GM23338 (cell line): ENCODE results near the gene AFAP1. TPM values are rescaled to one million over a fixed set of nuclear protein-coding genes. Genes with fewer than 3 reads are reported as not detected.
A peak's percentile ranks its signal among the peaks of the same experiment; 100 is the strongest.

Experiments used
- ATAC-seq: fragments of 200-7000 bp; cut with Tn5 transposase; 3 replicates; pipeline ENCODE4 v1.9.1; 2020
- DNase-seq: peaks from one replicate; pipeline ENCODE4 v3.0.0-alpha.2; 2015; ENCODE audit warnings: low spot score
- H2AFZ ChIP-seq: fragments of 200-600 bp; sonication (generic); 2 replicates; pipeline ENCODE4 v1.8.0; 2016; ENCODE audit warnings: antibody characterized with exemption, mild to moderate bottlenecking, moderate library complexity
- H3F3A ChIP-seq: fragments of 200-600 bp; sonication (generic); replicated peaks from 2 replicates; pipeline ENCODE4 v1.8.0; 2017; ENCODE audit warnings: antibody characterized with exemption, mixed run types, low read depth
- H3K27ac ChIP-seq: fragments of 200-600 bp; sonication (generic); 2 replicates; pipeline ENCODE4 v1.6.1; 2016; ENCODE audit warnings: low read depth
- H3K27me3 ChIP-seq: fragments of 200-600 bp; sonication (generic); 2 replicates; pipeline ENCODE4 v1.8.0; 2016; ENCODE audit warnings: mild to moderate bottlenecking, mixed run types, moderate library complexity; ENCODE audit not compliant: insufficient read depth
- H3K36me3 ChIP-seq: fragments of 200-600 bp; sonication (generic); 2 replicates; pipeline ENCODE4 v1.8.0; 2016; ENCODE audit warnings: mild to moderate bottlenecking; ENCODE audit not compliant: insufficient read depth
- H3K4me1 ChIP-seq: fragments of 200-600 bp; sonication (generic); 2 replicates; pipeline ENCODE4 v1.8.0; 2016; ENCODE audit warnings: mild to moderate bottlenecking, moderate library complexity; ENCODE audit not compliant: insufficient read depth
- H3K4me2 ChIP-seq: fragments of 200-600 bp; sonication (generic); 2 replicates; pipeline ENCODE4 v1.7.1; 2017; ENCODE audit warnings: mixed run types
- H3K4me3 ChIP-seq: fragments of 200-600 bp; sonication (generic); 2 replicates; pipeline ENCODE4 v1.6.1; 2016; ENCODE audit warnings: mixed run types
- H3K79me2 ChIP-seq: fragments of 200-600 bp; sonication (generic); replicated peaks from 2 replicates; pipeline ENCODE4 v1.8.0; 2017; ENCODE audit warnings: mild to moderate bottlenecking; ENCODE audit not compliant: insufficient read depth
- H3K9me2 ChIP-seq: fragments of 200-600 bp; sonication (generic); 2 replicates; pipeline ENCODE4 v1.8.0; 2017; ENCODE audit not compliant: insufficient read depth
- H4K20me1 ChIP-seq: fragments of 200-600 bp; sonication (generic); replicated peaks from 2 replicates; pipeline ENCODE4 v1.8.0; 2017; ENCODE audit warnings: mild to moderate bottlenecking; ENCODE audit not compliant: insufficient read depth
- H3K27ac Mint-ChIP-seq: 2 replicates; pipeline ENCODE4 v1.8.0; 2020; ENCODE audit warnings: inconsistent platforms, mild to moderate bottlenecking, moderate library complexity, mixed read lengths
- H3K27me3 Mint-ChIP-seq: 3 replicates; pipeline ENCODE4 v1.8.0; 2022; ENCODE audit warnings: low read depth, mild to moderate bottlenecking, moderate library complexity, mixed read lengths, inconsistent platforms; ENCODE audit not compliant: insufficient read depth, poor library complexity
- H3K36me3 Mint-ChIP-seq: 3 replicates; pipeline ENCODE4 v1.8.0; 2021; ENCODE audit warnings: low read depth, mild to moderate bottlenecking, inconsistent platforms, moderate library complexity, mixed read lengths
- H3K4me1 Mint-ChIP-seq: 3 replicates; pipeline ENCODE4 v1.8.0; 2020; ENCODE audit warnings: mild to moderate bottlenecking, inconsistent platforms, mixed read lengths
- H3K4me3 Mint-ChIP-seq: 3 replicates; pipeline ENCODE4 v1.8.0; 2021; ENCODE audit warnings: moderate library complexity, mild to moderate bottlenecking, inconsistent platforms, mixed read lengths
- H3K9me3 Mint-ChIP-seq: 3 replicates; pipeline ENCODE4 v1.8.0; 2020; ENCODE audit warnings: moderate library complexity, mild to moderate bottlenecking, inconsistent platforms, mixed read lengths
- CREB1 ChIP-seq: fragments of 250-450 bp; sonication (Bioruptor Pico); IDR thresholded peaks from 2 replicates; pipeline ENCODE4 v1.5.0; 2020; ENCODE audit warnings: low read depth, mild to moderate bottlenecking, moderate library complexity
- polyA plus RNA-seq: library from polyadenylated mRNA; unstranded; fragments of >200 nt; fragmentation: Nextera tagmentation; extraction: Ambion mirVana; gene quantifications from 2 replicates; pipeline ENCODE4 v1.2.1, GENCODE V29; 2016
- total RNA-seq: library from RNA; depleted of rRNA; stranded (reverse); fragments of >200 nt; shearing (Covaris generic); gene quantifications from 2 replicates; pipeline ENCODE4 v1.2.3, GENCODE V29; 2014
- TF ChIP-seq, protein P1 (sequence below): fragments of 250-450 bp; sonication (Bioruptor Pico); IDR thresholded peaks from 2 replicates; pipeline ENCODE4 v1.5.0; 2020; ENCODE audit warnings: mild to moderate bottlenecking, moderate library complexity
- TF ChIP-seq, protein P2 (sequence below), 2 experiments: fragments of 200-600 bp in 1 of 2; sonication (generic) in 1 of 2; conservative IDR thresholded peaks; 2 replicates each; pipeline versions ENCODE4 v1.5.1 to v1.6.1; 2016 to 2017; ENCODE audit warnings: antibody characterized with exemption in 2 of 2, low read depth in 2 of 2, mild to moderate bottlenecking in 2 of 2, moderate library complexity in 1 of 2
- TF ChIP-seq, protein P3 (sequence below): IDR thresholded peaks from one replicate; pipeline ENCODE4 v1.6.1; 2018; ENCODE audit warnings: antibody characterized with exemption; ENCODE audit not compliant: unreplicated experiment

Gene AFAP1
- total and polyA plus RNA-seq, 2 experiments from 2014 or later, result 6.5 to 21.5 TPM

DNA sequence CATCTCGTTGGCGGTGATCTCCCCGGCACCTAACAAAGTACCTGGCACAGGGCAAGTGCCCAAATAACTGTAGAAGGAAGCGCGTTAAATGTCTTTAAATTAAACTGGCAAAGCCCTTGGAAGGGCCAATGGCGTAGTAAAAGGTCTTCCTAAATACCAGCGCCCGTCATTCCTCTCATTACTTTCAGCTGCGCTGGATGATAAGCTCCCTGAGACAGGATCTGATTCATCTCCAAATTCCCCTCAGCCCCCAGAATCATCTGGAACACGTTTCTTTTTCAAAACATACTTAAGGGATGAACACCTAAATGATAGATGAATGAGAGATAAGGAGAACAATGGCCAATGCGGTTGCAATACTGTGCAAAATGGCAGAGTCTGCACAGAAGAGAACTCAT, 95.1 kb downstream of the AFAP1 start (continued):
- TF ChIP-seq, protein P1, sequence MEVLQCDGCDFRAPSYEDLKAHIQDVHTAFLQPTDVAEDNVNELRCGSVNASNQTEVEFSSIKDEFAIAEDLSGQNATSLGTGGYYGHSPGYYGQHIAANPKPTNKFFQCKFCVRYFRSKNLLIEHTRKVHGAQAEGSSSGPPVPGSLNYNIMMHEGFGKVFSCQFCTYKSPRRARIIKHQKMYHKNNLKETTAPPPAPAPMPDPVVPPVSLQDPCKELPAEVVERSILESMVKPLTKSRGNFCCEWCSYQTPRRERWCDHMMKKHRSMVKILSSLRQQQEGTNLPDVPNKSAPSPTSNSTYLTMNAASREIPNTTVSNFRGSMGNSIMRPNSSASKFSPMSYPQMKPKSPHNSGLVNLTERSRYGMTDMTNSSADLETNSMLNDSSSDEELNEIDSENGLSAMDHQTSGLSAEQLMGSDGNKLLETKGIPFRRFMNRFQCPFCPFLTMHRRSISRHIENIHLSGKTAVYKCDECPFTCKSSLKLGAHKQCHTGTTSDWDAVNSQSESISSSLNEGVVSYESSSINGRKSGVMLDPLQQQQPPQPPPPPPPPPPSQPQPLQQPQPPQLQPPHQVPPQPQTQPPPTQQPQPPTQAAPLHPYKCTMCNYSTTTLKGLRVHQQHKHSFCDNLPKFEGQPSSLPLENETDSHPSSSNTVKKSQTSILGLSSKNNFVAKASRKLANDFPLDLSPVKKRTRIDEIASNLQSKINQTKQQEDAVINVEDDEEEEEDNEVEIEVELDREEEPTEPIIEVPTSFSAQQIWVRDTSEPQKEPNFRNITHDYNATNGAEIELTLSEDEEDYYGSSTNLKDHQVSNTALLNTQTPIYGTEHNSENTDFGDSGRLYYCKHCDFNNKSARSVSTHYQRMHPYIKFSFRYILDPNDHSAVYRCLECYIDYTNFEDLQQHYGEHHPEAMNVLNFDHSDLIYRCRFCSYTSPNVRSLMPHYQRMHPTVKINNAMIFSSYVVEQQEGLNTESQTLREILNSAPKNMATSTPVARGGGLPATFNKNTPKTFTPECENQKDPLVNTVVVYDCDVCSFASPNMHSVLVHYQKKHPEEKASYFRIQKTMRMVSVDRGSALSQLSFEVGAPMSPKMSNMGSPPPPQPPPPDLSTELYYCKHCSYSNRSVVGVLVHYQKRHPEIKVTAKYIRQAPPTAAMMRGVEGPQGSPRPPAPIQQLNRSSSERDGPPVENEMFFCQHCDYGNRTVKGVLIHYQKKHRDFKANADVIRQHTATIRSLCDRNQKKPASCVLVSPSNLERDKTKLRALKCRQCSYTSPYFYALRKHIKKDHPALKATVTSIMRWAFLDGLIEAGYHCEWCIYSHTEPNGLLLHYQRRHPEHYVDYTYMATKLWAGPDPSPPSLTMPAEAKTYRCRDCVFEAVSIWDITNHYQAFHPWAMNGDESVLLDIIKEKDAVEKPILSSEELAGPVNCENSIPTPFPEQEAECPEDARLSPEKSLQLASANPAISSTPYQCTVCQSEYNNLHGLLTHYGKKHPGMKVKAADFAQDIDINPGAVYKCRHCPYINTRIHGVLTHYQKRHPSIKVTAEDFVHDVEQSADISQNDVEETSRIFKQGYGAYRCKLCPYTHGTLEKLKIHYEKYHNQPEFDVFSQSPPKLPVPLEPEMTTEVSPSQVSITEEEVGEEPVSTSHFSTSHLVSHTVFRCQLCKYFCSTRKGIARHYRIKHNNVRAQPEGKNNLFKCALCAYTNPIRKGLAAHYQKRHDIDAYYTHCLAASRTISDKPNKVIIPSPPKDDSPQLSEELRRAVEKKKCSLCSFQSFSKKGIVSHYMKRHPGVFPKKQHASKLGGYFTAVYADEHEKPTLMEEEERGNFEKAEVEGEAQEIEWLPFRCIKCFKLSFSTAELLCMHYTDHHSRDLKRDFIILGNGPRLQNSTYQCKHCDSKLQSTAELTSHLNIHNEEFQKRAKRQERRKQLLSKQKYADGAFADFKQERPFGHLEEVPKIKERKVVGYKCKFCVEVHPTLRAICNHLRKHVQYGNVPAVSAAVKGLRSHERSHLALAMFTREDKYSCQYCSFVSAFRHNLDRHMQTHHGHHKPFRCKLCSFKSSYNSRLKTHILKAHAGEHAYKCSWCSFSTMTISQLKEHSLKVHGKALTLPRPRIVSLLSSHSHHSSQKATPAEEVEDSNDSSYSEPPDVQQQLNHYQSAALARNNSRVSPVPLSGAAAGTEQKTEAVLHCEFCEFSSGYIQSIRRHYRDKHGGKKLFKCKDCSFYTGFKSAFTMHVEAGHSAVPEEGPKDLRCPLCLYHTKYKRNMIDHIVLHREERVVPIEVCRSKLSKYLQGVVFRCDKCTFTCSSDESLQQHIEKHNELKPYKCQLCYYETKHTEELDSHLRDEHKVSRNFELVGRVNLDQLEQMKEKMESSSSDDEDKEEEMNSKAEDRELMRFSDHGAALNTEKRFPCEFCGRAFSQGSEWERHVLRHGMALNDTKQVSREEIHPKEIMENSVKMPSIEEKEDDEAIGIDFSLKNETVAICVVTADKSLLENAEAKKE (CRISPR knock-in tag), result no peak
- TF ChIP-seq, protein P2, sequence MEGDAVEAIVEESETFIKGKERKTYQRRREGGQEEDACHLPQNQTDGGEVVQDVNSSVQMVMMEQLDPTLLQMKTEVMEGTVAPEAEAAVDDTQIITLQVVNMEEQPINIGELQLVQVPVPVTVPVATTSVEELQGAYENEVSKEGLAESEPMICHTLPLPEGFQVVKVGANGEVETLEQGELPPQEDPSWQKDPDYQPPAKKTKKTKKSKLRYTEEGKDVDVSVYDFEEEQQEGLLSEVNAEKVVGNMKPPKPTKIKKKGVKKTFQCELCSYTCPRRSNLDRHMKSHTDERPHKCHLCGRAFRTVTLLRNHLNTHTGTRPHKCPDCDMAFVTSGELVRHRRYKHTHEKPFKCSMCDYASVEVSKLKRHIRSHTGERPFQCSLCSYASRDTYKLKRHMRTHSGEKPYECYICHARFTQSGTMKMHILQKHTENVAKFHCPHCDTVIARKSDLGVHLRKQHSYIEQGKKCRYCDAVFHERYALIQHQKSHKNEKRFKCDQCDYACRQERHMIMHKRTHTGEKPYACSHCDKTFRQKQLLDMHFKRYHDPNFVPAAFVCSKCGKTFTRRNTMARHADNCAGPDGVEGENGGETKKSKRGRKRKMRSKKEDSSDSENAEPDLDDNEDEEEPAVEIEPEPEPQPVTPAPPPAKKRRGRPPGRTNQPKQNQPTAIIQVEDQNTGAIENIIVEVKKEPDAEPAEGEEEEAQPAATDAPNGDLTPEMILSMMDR (conservative IDR thresholded peaks at IDR 0.05; ENCODE audit: low read depth in 2 of 2), result no peak
- TF ChIP-seq CREB1 (CRISPR knock-in tag), result no peak

DNA sequence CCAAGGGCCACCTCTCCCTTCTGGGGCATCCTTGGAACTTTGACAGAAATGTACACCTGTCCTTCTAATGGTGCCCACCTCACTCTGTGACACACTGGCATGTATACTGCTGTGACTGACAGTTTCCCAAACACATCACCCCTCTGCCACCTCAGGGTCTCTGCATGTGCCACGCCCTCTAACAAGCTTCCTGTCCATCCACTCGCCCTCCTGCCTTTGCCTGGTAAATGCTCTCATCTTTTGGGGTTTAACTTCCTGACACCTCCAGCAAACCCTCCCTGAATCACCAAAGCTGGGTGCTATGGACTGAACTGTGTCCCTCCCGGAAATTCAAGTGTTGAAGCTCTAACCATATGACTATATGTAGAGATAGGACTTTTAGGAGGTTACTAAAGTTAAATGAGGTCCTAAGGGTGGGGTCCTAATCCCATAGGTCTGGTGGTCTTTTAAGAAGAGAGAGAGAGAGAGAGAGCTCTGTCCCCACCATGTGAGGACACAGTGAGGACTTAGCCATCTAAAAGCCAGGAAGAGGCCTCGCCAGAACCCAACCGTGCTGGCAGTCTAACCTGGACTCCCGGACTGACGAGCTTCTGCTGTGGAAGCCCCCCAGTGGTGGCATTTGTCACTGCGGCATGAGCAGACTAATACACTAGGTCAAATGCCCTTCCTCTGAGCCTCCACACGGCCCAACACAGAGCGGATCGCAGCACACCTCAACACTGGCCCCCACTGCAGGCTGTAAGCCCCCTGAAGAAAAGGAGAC, 95.6 kb downstream of the AFAP1 start:
- Mint-ChIP-seq H3K36me3 (no peaks in the 10 kb centered on the region; the same call in none of the 3 replicates), H3K27me3 (peaks cover 10% of the 10 kb centered on the region), H3K27ac (no peak overlapping the region), H3K4me3 (no peak overlapping the region), H3K9me3 (no peaks in the 10 kb centered on the region), H3K4me1 (peaks cover 37% of the 10 kb centered on the region)
- Histone ChIP-seq H3K27me3 (no peaks in the 10 kb centered on the region), H3K4me1 (0 out of 2 replicates have a peak, but pooled peaks cover 8% of the 10 kb centered on the region), H3K4me3 (no peak overlapping the region), H2AFZ (no peak overlapping the region), H3K79me2 (peaks cover 6% of the 10 kb centered on the region; the same call in 1 of the 2 replicates), H3K36me3 (peaks cover 4% of the 10 kb centered on the region; the same call in 1 of the 2 replicates), H3K4me2 (no peak overlapping the region), H3K27ac (no peak overlapping the region), H4K20me1 (no peaks in the 10 kb centered on the region), H3F3A (no peaks in the 10 kb centered on the region), H3K9me2 (peaks cover 5% of the 10 kb centered on the region; the same call in 1 of the 2 replicates)
- TF ChIP-seq, protein P3, sequence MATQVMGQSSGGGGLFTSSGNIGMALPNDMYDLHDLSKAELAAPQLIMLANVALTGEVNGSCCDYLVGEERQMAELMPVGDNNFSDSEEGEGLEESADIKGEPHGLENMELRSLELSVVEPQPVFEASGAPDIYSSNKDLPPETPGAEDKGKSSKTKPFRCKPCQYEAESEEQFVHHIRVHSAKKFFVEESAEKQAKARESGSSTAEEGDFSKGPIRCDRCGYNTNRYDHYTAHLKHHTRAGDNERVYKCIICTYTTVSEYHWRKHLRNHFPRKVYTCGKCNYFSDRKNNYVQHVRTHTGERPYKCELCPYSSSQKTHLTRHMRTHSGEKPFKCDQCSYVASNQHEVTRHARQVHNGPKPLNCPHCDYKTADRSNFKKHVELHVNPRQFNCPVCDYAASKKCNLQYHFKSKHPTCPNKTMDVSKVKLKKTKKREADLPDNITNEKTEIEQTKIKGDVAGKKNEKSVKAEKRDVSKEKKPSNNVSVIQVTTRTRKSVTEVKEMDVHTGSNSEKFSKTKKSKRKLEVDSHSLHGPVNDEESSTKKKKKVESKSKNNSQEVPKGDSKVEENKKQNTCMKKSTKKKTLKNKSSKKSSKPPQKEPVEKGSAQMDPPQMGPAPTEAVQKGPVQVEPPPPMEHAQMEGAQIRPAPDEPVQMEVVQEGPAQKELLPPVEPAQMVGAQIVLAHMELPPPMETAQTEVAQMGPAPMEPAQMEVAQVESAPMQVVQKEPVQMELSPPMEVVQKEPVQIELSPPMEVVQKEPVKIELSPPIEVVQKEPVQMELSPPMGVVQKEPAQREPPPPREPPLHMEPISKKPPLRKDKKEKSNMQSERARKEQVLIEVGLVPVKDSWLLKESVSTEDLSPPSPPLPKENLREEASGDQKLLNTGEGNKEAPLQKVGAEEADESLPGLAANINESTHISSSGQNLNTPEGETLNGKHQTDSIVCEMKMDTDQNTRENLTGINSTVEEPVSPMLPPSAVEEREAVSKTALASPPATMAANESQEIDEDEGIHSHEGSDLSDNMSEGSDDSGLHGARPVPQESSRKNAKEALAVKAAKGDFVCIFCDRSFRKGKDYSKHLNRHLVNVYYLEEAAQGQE, result no peak
- TF ChIP-seq, protein P2 (conservative IDR thresholded peaks at IDR 0.05; ENCODE audit: low read depth in 2 of 2), result peak; percentile 75 to 79
- no peak for TF ChIP-seq CREB1 (CRISPR knock-in tag)
- ATAC-seq (peak; percentile 95), DNase-seq (peak; percentile 92)
